ENCODE measurements around the gene PMPCB.
"Not testable (repeated sequence)": the region's sequence is repeated elsewhere in the genome, so short reads cannot be mapped to it uniquely, and the experiment has no call there.

PMPCB gene

GRCh38 chr7:103296901-103297836 is at the start of gene PMPCB:
Gene PMPCB, plus strand, starts transcription at chr7:103297435. Its CDS starts 25 bp downstream, at chr7:103297460.
- peak; percentile 98 for DNase-seq (ENCODE audit: low spot score)
- peak; percentile 94 for FAIRE-seq

GRCh38 chr7:103253699-103254506 is 43.3 kb upstream of the PMPCB start:
- FAIRE-seq: not testable (repeated sequence)

GRCh38 chr7:103264054-103264453 is 33.2 kb upstream of the PMPCB start:
- not testable (repeated sequence) for DNase-seq (ENCODE audit: low spot score); FAIRE-seq

More at GRCh38 chr7:103253699-103254506, 43.3 kb upstream of the PMPCB start:
- not testable (repeated sequence) for DNase-seq (ENCODE audit: low spot score)

- DNase-seq (ENCODE audit: low spot score); FAIRE-seq: not testable (repeated sequence)
These were observed 31.0 kb upstream of the PMPCB start for GRCh38 chr7:103266229-103266628.

- not testable (repeated sequence) for DNase-seq (ENCODE audit: low spot score); FAIRE-seq
These were observed 23.9 kb upstream of the PMPCB start for GRCh38 chr7:103273374-103273773.

GRCh38 chr7:103274867-103275266 is 22.4 kb upstream of the PMPCB start:
- DNase-seq (ENCODE audit: low spot score); FAIRE-seq: not testable (repeated sequence)

GRCh38 chr7:103278195-103278594 is 19.0 kb upstream of the PMPCB start:
- DNase-seq (ENCODE audit: low spot score); FAIRE-seq: not testable (repeated sequence)

- not testable (repeated sequence) for FAIRE-seq
- DNase-seq (ENCODE audit: low spot score): peak; percentile 39
These were observed 17.6 kb upstream of the PMPCB start for GRCh38 chr7:103279636-103279962.

- DNase-seq (ENCODE audit: low spot score): peak; percentile 50
- FAIRE-seq: not testable (repeated sequence)
These were observed 17.1 kb upstream of the PMPCB start for GRCh38 chr7:103279963-103280802.

GRCh38 chr7:103280803-103281155 is 16.5 kb upstream of the PMPCB start:
- FAIRE-seq; DNase-seq (ENCODE audit: low spot score): not testable (repeated sequence)

- not testable (repeated sequence) for DNase-seq (ENCODE audit: low spot score); FAIRE-seq
These were observed 14.3 kb upstream of the PMPCB start for GRCh38 chr7:103282802-103283427.

GRCh38 chr7:103292122-103292521 is 5.1 kb upstream of the PMPCB start:
- FAIRE-seq: no peak

GRCh38 chr7:103293526-103293925 is 3.7 kb upstream of the PMPCB start:
- FAIRE-seq: no peak
- no peak for DNase-seq (ENCODE audit: low spot score)

More at GRCh38 chr7:103292122-103292521, 5.1 kb upstream of the PMPCB start:
- no peak for DNase-seq (ENCODE audit: low spot score)

- FAIRE-seq (no peak), DNase-seq (ENCODE audit: low spot score) (no peak)
These were observed 573 bp downstream of the PMPCB start for GRCh38 chr7:103297837-103298179.

GRCh38 chr7:103299660-103300059 is 2.4 kb downstream of the PMPCB start:
- DNase-seq (ENCODE audit: low spot score): no peak
- no peak for FAIRE-seq

- no peak for DNase-seq (ENCODE audit: low spot score)
These were observed 4.2 kb downstream of the PMPCB start for GRCh38 chr7:103301441-103301840.

GRCh38 chr7:103307503-103308231 is 10.4 kb downstream of the PMPCB start:
- DNase-seq (ENCODE audit: low spot score): no peak
- no peak for FAIRE-seq

More at GRCh38 chr7:103301441-103301840, 4.2 kb downstream of the PMPCB start:
- FAIRE-seq: no peak

- DNase-seq (ENCODE audit: low spot score) (no peak), FAIRE-seq (no peak)
These were observed 17.6 kb downstream of the PMPCB start for GRCh38 chr7:103314852-103315251.

- no peak for FAIRE-seq
- no peak for DNase-seq (ENCODE audit: low spot score)
These were observed 19.2 kb downstream of the PMPCB start for GRCh38 chr7:103316380-103316941.

GRCh38 chr7:103317009-103317408 is 19.8 kb downstream of the PMPCB start:
- peak; percentile 13 for FAIRE-seq
- no peak for DNase-seq (ENCODE audit: low spot score)

All from urothelium cell line (cell line).